H9 (cell line): ENCODE measurements around the gene NME4. TPM values are rescaled to one million over a fixed set of nuclear protein-coding genes. Genes with fewer than 3 reads are reported as not detected.

Experiments
- DNase-seq: peaks from one replicate; pipeline ENCODE4 v3.0.0-alpha.2; 2017
- H2AFZ ChIP-seq: one replicate; pipeline ENCODE4 v1.6.1; 2013; ENCODE audit warnings: mild to moderate bottlenecking, low read length, control low read depth, moderate library complexity
- H2AK5ac ChIP-seq: 2 replicates; pipeline ENCODE4 v1.6.1; 2013; ENCODE audit warnings: low read length, control low read depth, mixed read lengths; ENCODE audit not compliant: insufficient read length
- H2BK120ac ChIP-seq: one replicate; pipeline ENCODE4 v1.6.1; 2013; ENCODE audit warnings: low read depth, mild to moderate bottlenecking, low read length, control low read depth, inconsistent platforms; ENCODE audit not compliant: poor library complexity, severe bottlenecking
- H2BK12ac ChIP-seq: 2 replicates; pipeline ENCODE4 v1.6.1; 2013; ENCODE audit warnings: low read length, control low read depth, mixed read lengths, low read depth; ENCODE audit not compliant: insufficient read length
- H2BK15ac ChIP-seq: 2 replicates; pipeline ENCODE4 v1.6.1; 2013; ENCODE audit warnings: low read depth, low read length, control low read depth
- H2BK20ac ChIP-seq: one replicate; pipeline ENCODE4 v1.6.1; 2013; ENCODE audit warnings: low read depth, mild to moderate bottlenecking, low read length, control low read depth, inconsistent platforms; ENCODE audit not compliant: poor library complexity, severe bottlenecking
- H2BK5ac ChIP-seq: 2 replicates; pipeline ENCODE4 v1.6.1; 2013; ENCODE audit warnings: low read length, control low read depth, mixed read lengths; ENCODE audit not compliant: insufficient read length
- H3K14ac ChIP-seq: 2 replicates; pipeline ENCODE4 v1.6.1; 2013; ENCODE audit warnings: low read length, control low read depth; ENCODE audit not compliant: insufficient read depth
- H3K18ac ChIP-seq: 2 replicates; pipeline ENCODE4 v1.6.1; 2013; ENCODE audit warnings: low read depth, mild to moderate bottlenecking, mixed read lengths, low read length, control low read depth; ENCODE audit not compliant: insufficient read length
- H3K23ac ChIP-seq: 2 replicates; pipeline ENCODE4 v1.6.1; 2013; ENCODE audit warnings: low read length, control low read depth, mixed read lengths, low read depth; ENCODE audit not compliant: insufficient read length
- H3K23me2 ChIP-seq: 2 replicates; pipeline ENCODE4 v1.6.1; 2013; ENCODE audit warnings: low read depth, mild to moderate bottlenecking, mixed read lengths, low read length, control low read depth; ENCODE audit not compliant: insufficient read length, poor library complexity, severe bottlenecking
- H3K27ac ChIP-seq: 2 replicates; pipeline ENCODE4 v1.5.1; 2013; ENCODE audit warnings: low read length, control low read depth, mixed read lengths, low read depth; ENCODE audit not compliant: insufficient read length
- H3K27me3 ChIP-seq: 2 replicates; pipeline ENCODE4 v1.6.1; 2013; ENCODE audit warnings: low read length, control low read depth, inconsistent platforms; ENCODE audit not compliant: insufficient read depth
- H3K4ac ChIP-seq: 2 replicates; pipeline ENCODE4 v1.6.1; 2013; ENCODE audit warnings: low read depth, mild to moderate bottlenecking, control low read depth, inconsistent platforms, low read length, moderate library complexity
- H3K4me1 ChIP-seq: 2 replicates; pipeline ENCODE4 v1.6.1; 2013; ENCODE audit warnings: low read length, control low read depth, inconsistent platforms; ENCODE audit not compliant: insufficient read depth
- H3K4me2 ChIP-seq: 2 replicates; pipeline ENCODE4 v1.6.1; 2013; ENCODE audit warnings: low read length, control low read depth, mixed read lengths; ENCODE audit not compliant: insufficient read length, insufficient read depth
- H3K56ac ChIP-seq: 2 replicates; pipeline ENCODE4 v1.6.1; 2013; ENCODE audit warnings: low read depth, mild to moderate bottlenecking, mixed read lengths, low read length, control low read depth; ENCODE audit not compliant: insufficient read length
- H3K79me1 ChIP-seq: 2 replicates; pipeline ENCODE4 v1.6.1; 2013; ENCODE audit warnings: low read depth, mild to moderate bottlenecking, moderate library complexity, low read length, control low read depth, inconsistent platforms; ENCODE audit not compliant: insufficient read depth, poor library complexity, severe bottlenecking
- H3K79me2 ChIP-seq: 2 replicates; pipeline ENCODE4 v1.6.1; 2013; ENCODE audit warnings: low read length, control low read depth, inconsistent platforms; ENCODE audit not compliant: insufficient read depth
- H3K9ac ChIP-seq: 2 replicates; pipeline ENCODE4 v1.6.1; 2013; ENCODE audit warnings: low read length, control low read depth, mixed read lengths; ENCODE audit not compliant: insufficient read length; ENCODE audit errors: extremely low read depth
- H3K9me3 ChIP-seq: one replicate; pipeline ENCODE4 v1.6.1; 2013; ENCODE audit warnings: low read depth, low read length, inconsistent platforms; ENCODE audit not compliant: control insufficient read depth
- H3T11ph ChIP-seq: one replicate; pipeline ENCODE4 v1.6.1; 2013; ENCODE audit warnings: mild to moderate bottlenecking, low read length, control low read depth, inconsistent platforms
- H4K20me1 ChIP-seq: one replicate; pipeline ENCODE4 v1.6.1; 2013; ENCODE audit not compliant: control insufficient read depth, insufficient read length, insufficient read depth
- H4K5ac ChIP-seq: 2 replicates; pipeline ENCODE4 v1.6.1; 2013; ENCODE audit warnings: low read depth, mild to moderate bottlenecking, mixed read lengths, low read length, control low read depth; ENCODE audit not compliant: insufficient read length
- H4K8ac ChIP-seq: replicated peaks from 2 replicates; pipeline ENCODE4 v1.6.1; 2013; ENCODE audit warnings: low read length, control low read depth, mixed read lengths, low read depth; ENCODE audit not compliant: insufficient read length
- H4K91ac ChIP-seq: 2 replicates; pipeline ENCODE4 v1.6.1; 2013; ENCODE audit warnings: low read depth, mild to moderate bottlenecking, moderate library complexity, mixed read lengths, low read length, control low read depth; ENCODE audit not compliant: insufficient read length
- H3K27ac Mint-ChIP-seq, 3 experiments: 2 replicates in 2 of 3; 3 replicates in 1 of 3; pipeline ENCODE4 v1.8.0; 2020 to 2021; ENCODE audit warnings: mixed read lengths in 3 of 3, mild to moderate bottlenecking in 1 of 3, moderate library complexity in 1 of 3
- H3K27me3 Mint-ChIP-seq: 2 replicates; pipeline ENCODE4 v1.8.0; 2021; ENCODE audit warnings: low read depth, mild to moderate bottlenecking, moderate library complexity, mixed read lengths
- H3K36me3 Mint-ChIP-seq, 3 experiments: 2 replicates in 2 of 3; 3 replicates in 1 of 3; pipeline ENCODE4 v1.8.0; 2020 to 2021; ENCODE audit warnings: low read depth in 3 of 3, mixed read lengths in 3 of 3; ENCODE audit not compliant: insufficient read depth in 1 of 3
- H3K4me1 Mint-ChIP-seq, 2 experiments: 2 replicates each; pipeline ENCODE4 v1.8.0; 2020; ENCODE audit warnings: mixed read lengths in 2 of 2
- H3K4me3 Mint-ChIP-seq, 2 experiments: 2 replicates in 1 of 2; 3 replicates in 1 of 2; pipeline ENCODE4 v1.8.0; 2020 to 2021; ENCODE audit warnings: mild to moderate bottlenecking in 2 of 2, mixed read lengths in 2 of 2, moderate library complexity in 1 of 2
- H3K9me3 Mint-ChIP-seq, 2 experiments: 2 replicates in 1 of 2; 3 replicates in 1 of 2; pipeline ENCODE4 v1.8.0; 2020; ENCODE audit warnings: mild to moderate bottlenecking in 2 of 2, mixed read lengths in 2 of 2, moderate library complexity in 1 of 2
- WGBS: extraction: QIAGEN DNeasy Blood & Tissue Kit; methylation state at CpG from one replicate; pipeline ENCODE4 v1.1.7; 2013; ENCODE audit warnings: missing lambda C conversion rate, low lambda C conversion rate, mixed read lengths; ENCODE audit not compliant: insufficient read length; ENCODE audit errors: extremely low coverage; 5-methylcytosine and 5-hydroxymethylcytosine counted together
- total RNA-seq: library from RNA; stranded (reverse); gene quantifications from 2 replicates; pipeline ENCODE4 v1.2.1, GENCODE V29; 2021
- TF ChIP-seq, protein P1 (sequence below): fragments of 200-600 bp; sonication (generic); conservative IDR thresholded peaks from 3 replicates; pipeline ENCODE4 v1.8.0; 2021; ENCODE audit warnings: antibody characterized with exemption, mild to moderate bottlenecking

NME4 gene
- total RNA-seq, 1 experiment from 2014 or later = 320 TPM

DNA sequence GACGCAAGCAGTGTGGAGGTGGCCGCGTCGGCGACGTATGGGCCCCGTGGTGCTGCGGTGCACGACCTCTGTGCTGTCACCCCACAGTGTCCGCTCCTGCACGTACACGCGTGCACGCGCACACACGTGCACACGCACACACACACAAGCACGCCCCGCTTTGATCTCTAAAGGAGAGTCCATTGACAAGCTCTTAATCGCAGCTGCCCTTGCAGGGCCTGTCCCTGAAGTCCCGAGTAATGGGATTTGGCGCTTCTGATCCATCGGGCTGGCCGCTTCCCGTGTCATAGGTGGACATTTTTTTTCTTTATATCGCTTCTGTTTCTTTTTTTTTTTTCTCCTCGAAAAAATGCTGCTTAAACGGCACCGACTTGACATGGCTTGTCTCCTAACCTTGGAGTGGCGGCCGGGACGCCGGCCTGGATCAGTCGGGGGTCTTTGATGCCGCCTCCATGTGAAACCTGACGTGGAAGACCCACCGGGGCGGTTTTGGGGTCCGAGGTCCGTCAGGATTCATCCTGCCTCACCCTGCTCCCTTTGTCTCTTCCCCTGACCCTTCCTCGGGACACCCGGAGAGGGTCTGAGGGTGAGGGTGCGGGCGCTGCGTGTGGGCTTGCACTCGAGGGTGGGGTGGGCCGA is 36.2 kb upstream of the NME4 start:
- H3K4ac ChIP-seq = no peak overlapping the region
- H2AFZ ChIP-seq = no peak overlapping the region
- Mint-ChIP-seq H3K36me3 (0 out of 7 replicates have a peak, but pooled peaks cover 0 to 2% (median 0%) of the 10 kb centered on the region in 3 experiments), H3K4me1 (peaks cover 4 to 12% of the 10 kb centered on the region in 2 experiments; a peak in 3 of 4 replicates), H3K4me3 (no peak overlapping the region), H3K27me3 (peaks cover 9% of the 10 kb centered on the region), H3K27ac (no peak overlapping the region), H3K9me3 (no peaks in the 10 kb centered on the region)
- no peaks in the 10 kb centered on the region for H3K79me1 ChIP-seq
- no peaks in the 10 kb centered on the region for H3K9me3 ChIP-seq
- H3K23ac ChIP-seq = no peak overlapping the region
- H3K27me3 ChIP-seq = no peaks in the 10 kb centered on the region
- no peak overlapping the region for H2AK5ac ChIP-seq
- H4K20me1 ChIP-seq = no peaks in the 10 kb centered on the region
- H4K8ac ChIP-seq = no peak overlapping the region
- H2BK120ac ChIP-seq = no peak overlapping the region
- H3K23me2 ChIP-seq = no peaks in the 10 kb centered on the region
- H2BK20ac ChIP-seq = no peak overlapping the region
- H2BK12ac ChIP-seq = no peak overlapping the region
- H3K4me1 ChIP-seq = no peaks in the 10 kb centered on the region
- H3K18ac ChIP-seq = no peak overlapping the region
- no peaks in the 10 kb centered on the region for H3K79me2 ChIP-seq
- no peak overlapping the region for H3K4me2 ChIP-seq
- no peak overlapping the region for H3K14ac ChIP-seq
- H4K5ac ChIP-seq = no peak overlapping the region
- no peak overlapping the region for H4K91ac ChIP-seq
- TF ChIP-seq, protein P1, sequence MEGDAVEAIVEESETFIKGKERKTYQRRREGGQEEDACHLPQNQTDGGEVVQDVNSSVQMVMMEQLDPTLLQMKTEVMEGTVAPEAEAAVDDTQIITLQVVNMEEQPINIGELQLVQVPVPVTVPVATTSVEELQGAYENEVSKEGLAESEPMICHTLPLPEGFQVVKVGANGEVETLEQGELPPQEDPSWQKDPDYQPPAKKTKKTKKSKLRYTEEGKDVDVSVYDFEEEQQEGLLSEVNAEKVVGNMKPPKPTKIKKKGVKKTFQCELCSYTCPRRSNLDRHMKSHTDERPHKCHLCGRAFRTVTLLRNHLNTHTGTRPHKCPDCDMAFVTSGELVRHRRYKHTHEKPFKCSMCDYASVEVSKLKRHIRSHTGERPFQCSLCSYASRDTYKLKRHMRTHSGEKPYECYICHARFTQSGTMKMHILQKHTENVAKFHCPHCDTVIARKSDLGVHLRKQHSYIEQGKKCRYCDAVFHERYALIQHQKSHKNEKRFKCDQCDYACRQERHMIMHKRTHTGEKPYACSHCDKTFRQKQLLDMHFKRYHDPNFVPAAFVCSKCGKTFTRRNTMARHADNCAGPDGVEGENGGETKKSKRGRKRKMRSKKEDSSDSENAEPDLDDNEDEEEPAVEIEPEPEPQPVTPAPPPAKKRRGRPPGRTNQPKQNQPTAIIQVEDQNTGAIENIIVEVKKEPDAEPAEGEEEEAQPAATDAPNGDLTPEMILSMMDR = no peak
- no peak overlapping the region for H2BK5ac ChIP-seq
- no peak overlapping the region for H3K9ac ChIP-seq
- no peak overlapping the region for H3K27ac ChIP-seq
- no peak overlapping the region for H2BK15ac ChIP-seq
- DNase-seq = no peak
- no CpG with 5 or more reads among the region's 47 CpGs for WGBS
- no peak overlapping the region for H3K56ac ChIP-seq
- H3T11ph ChIP-seq = no peak overlapping the region
